HUES64 (cell line): ENCODE results near the gene PTPRD.

Experiments
- H3K27ac ChIP-seq: 2 replicates; pipeline ENCODE4 v1.7.0; 2013; ENCODE audit warnings: low read depth, low read length, inconsistent platforms
- H3K27me3 ChIP-seq: 2 replicates; pipeline ENCODE4 v1.6.1; 2013; ENCODE audit warnings: mild to moderate bottlenecking, low read length; ENCODE audit not compliant: insufficient read depth
- H3K36me3 ChIP-seq: 2 replicates; pipeline ENCODE4 v1.6.1; 2013; ENCODE audit warnings: mild to moderate bottlenecking, low read length; ENCODE audit not compliant: insufficient read depth
- H3K4me1 ChIP-seq: 2 replicates; pipeline ENCODE4 v1.6.1; 2013; ENCODE audit warnings: mild to moderate bottlenecking, low read length, moderate library complexity; ENCODE audit not compliant: insufficient read depth
- H3K4me3 ChIP-seq: 2 replicates; pipeline ENCODE4 v1.5.1; 2013; ENCODE audit warnings: mild to moderate bottlenecking, low read length, moderate library complexity
- H3K9ac ChIP-seq: 2 replicates; pipeline ENCODE4 v1.6.1; 2013; ENCODE audit warnings: mild to moderate bottlenecking, low read depth, low read length
- H3K9me3 ChIP-seq: 2 replicates; pipeline ENCODE4 v1.6.1; 2013; ENCODE audit warnings: low read depth, low read length; ENCODE audit not compliant: insufficient read depth
- WGBS: fragments of 150-250, 120-280 bp; methylation state at CpG from one replicate; pipeline ENCODE4 v1.1.7; 2013; ENCODE audit warnings: missing lambda C conversion rate; 5-methylcytosine and 5-hydroxymethylcytosine counted together

Gene PTPRD

DNA sequence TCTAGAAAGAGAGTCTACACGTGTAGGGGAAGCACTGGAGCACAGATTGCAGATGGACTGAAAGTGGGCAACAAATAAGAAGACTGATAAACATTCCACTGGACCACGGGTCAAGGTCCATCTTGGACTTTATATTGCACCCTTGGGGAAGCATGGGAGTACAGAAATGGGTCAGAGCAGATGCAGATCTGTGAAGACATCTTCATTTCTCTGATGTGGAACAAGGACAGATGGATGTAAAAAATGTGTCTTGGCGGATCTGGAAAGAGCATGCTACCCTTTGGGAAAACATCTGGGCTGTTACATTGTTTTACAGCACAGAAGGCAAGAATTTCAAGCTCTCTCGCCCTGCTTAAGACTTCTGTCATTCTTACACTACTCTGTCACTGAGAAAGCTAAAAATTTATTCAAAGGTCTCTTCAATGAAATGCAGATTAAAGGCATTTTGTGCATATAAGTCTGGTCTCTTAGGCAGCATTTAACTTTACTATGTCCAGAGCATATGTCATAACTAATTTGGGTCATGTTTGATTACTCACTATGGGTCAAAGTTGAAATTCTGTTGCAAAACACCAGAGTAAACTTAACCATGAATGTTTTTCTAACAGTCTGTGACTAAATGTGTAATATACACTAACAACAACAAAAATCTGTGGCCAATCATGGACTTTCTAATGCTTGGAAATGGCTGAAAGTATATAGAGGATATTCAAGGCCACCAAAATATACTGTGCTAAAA is 2056.9 kb downstream of the PTPRD start:
- whole genome bisulfite sequencing, result 92% methylated on average over 4 of the region's 4 CpGs
- Histone ChIP-seq H3K4me3 (no peak overlapping the region), H3K9me3 (no peaks in the 10 kb centered on the region), H3K27ac (no peak overlapping the region), H3K9ac (no peak overlapping the region), H3K4me1 (peaks cover 22% of the 10 kb centered on the region), H3K36me3 (no peaks in the 10 kb centered on the region), H3K27me3 (no peaks in the 10 kb centered on the region)

DNA sequence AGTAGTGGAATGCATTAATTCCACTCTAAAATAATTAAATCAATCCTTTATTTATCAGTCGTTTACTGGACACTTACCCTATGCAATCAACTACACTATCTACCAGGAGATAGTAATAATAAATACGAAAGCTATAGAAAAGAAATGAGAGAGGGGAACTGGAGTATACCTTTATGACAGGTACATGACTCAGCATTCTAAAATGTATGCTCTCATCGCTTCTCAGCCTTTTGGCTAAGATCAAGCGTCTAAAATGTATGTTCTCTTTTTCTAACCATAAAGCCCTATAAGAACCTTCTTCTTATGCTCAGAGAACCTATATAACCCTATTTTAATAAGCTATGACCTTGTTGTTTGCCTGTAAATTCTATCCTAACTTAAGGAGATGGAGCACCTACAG is 2059.4 kb downstream of the PTPRD start:
- no peaks in the 10 kb centered on the region for H3K27me3 ChIP-seq
- WGBS, result 90% methylated on average over 2 of the region's 4 CpGs
- no peak overlapping the region for H3K27ac ChIP-seq
- no peaks in the 10 kb centered on the region for H3K9me3 ChIP-seq
- no peaks in the 10 kb centered on the region for H3K36me3 ChIP-seq
- no peak overlapping the region for H3K4me3 ChIP-seq
- no peak overlapping the region for H3K9ac ChIP-seq
- peaks cover 5% of the 10 kb centered on the region; the same call in 1 of the 2 replicates for H3K4me1 ChIP-seq

DNA sequence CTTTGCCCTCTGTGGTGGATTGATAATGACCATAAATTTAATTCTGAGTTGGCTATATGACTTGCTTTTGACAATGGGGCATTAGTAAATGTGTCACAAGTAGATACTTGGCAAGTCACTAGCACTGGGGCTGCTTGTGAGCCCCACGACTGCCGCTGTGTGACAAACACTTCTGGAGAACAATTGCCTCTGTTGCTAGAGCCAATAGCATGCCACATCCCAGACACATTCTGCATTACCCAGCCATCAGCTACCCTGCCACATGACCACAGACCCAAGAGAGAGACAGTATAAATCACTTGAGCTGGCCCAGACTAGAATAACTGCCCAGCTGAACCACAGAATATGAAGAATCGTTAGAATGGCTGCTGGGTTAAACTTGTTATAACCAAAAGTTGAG is 2060.1 kb downstream of the PTPRD start:
- Histone ChIP-seq H3K27me3 (no peaks in the 10 kb centered on the region), H3K4me3 (no peak overlapping the region), H3K36me3 (no peaks in the 10 kb centered on the region), H3K9ac (no peak overlapping the region), H3K4me1 (no peaks in the 10 kb centered on the region), H3K27ac (no peak overlapping the region), H3K9me3 (no peaks in the 10 kb centered on the region)
- WGBS, result 94% methylated on average over 3 of the region's 3 CpGs

DNA sequence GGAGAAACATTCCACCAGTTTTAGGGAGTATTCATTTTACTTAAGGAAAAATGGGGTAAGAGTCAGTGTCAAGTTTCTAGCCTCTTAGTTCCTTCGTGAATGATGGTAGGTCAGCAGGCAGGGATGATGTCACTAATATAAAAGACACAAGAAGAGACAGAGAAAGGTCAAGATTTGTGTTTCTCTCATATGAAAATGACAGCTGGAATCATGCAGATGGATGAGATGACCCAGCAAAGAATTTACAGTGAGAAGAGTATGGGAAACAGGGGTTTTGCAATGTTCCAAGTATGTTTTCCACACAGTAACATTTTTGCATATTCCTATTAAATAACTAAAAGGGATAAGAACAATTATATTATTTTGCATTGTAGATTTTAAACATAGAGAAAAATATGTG is 2063.6 kb downstream of the PTPRD start:
- Histone ChIP-seq H3K36me3 (no peaks in the 10 kb centered on the region), H3K27ac (no peak overlapping the region), H3K27me3 (no peaks in the 10 kb centered on the region), H3K4me3 (no peak overlapping the region), H3K9me3 (no peaks in the 10 kb centered on the region), H3K9ac (no peak overlapping the region), H3K4me1 (no peaks in the 10 kb centered on the region)
- 87% methylated on average over 1 of the region's 1 CpG for WGBS

DNA sequence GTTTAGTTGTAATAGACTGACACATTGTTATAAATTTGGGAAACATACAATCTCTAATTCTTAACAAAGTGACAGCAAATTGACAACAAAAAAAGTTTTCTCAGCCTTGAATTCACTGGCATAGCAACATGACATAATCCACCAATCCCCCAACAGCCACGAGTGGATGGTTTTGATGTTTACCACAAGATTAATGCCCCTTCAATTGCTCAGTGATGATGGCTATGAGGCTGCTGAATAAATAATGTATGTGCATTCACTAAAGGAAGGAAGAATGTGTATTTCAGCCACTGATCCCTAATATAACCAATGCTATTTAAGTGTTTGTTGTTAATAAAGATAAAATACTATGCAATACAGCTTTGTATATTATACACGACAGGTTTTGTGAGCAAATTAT is 2069.6 kb downstream of the PTPRD start:
- WGBS, result 83% methylated on average over 1 of the region's 2 CpGs
- Histone ChIP-seq H3K9ac (no peak overlapping the region), H3K27me3 (no peaks in the 10 kb centered on the region), H3K36me3 (no peaks in the 10 kb centered on the region), H3K4me1 (no peaks in the 10 kb centered on the region), H3K27ac (no peak overlapping the region), H3K9me3 (no peaks in the 10 kb centered on the region; the same call in 1 of the 2 replicates), H3K4me3 (no peak overlapping the region)

DNA sequence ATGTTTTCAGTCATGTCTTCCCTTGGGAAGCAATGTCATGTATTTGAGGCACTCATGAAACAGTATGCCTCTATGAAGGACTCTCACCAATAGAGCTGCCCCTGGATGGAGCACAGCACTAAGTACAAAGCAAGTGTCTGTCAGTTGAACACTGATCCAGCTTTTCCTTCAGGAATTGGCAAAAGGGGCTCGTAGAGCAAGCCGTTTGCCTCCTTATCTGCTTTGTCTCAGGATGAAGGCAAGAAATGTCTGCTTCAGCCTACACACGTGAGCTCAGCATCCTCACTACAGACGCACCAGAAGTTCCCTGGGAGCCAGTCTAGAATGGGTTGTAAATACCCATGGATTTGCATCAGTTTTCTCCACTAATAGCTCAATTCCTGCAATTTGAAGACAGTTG is 2070.3 kb downstream of the PTPRD start:
- 97% methylated on average over 4 of the region's 4 CpGs for WGBS
- H3K4me3 ChIP-seq, result no peak overlapping the region
- H3K9me3 ChIP-seq, result no peaks in the 10 kb centered on the region; the same call in 1 of the 2 replicates
- H3K4me1 ChIP-seq, result no peaks in the 10 kb centered on the region
- H3K36me3 ChIP-seq, result no peaks in the 10 kb centered on the region
- H3K9ac ChIP-seq, result no peak overlapping the region
- H3K27ac ChIP-seq, result no peak overlapping the region
- H3K27me3 ChIP-seq, result no peaks in the 10 kb centered on the region

DNA sequence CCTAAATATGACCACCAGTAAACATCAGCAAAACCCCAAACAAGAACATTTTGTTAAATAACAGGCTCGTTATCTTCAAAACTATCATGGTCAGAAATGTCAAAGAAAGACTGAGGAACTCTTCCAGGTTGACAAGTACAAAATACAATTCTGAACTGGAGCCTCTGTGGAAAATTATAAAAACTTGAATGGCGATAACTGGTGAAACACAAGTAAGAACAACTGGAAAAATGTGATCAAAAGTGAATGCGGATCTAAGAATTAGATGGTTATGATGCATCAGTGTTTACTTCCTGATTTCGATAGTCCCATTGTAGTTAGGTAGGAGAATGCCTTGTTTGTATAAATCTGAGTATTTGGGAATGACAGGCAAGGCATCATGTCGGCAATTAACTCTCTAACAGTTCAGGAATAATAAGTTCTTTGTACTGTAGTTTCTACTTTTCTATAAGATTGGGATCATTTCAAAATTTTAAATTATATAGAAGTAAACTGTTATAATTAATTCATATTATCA is 2073.1 kb downstream of the PTPRD start:
- WGBS, result 95% methylated on average over 4 of the region's 5 CpGs
- Histone ChIP-seq H3K9ac (no peak overlapping the region), H3K27ac (no peak overlapping the region), H3K4me1 (0 out of 2 replicates have a peak, but pooled peaks cover 2% of the 10 kb centered on the region), H3K9me3 (no peaks in the 10 kb centered on the region; the same call in 1 of the 2 replicates), H3K4me3 (no peak overlapping the region), H3K36me3 (no peaks in the 10 kb centered on the region), H3K27me3 (no peaks in the 10 kb centered on the region)

DNA sequence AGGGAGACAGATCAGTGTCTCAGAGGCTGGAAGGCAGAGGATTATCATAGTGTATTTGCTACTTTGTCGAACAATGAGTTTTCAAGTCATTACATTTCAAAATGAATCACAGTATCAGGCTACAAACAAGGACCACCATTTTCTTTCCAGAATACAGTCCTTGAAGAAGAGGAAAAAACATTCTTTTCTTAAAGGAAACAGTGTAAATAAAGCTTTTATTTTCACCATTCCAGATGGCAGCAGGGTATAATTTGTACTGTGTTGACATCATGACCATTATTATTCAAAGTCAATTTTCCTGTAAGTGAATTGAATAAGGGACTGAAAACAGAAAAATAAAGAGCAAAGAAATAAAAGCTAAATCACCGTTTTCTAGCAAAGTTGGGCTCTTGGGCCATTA is 2076.0 kb downstream of the PTPRD start:
- no peak overlapping the region for H3K27ac ChIP-seq
- no peaks in the 10 kb centered on the region; the same call in 1 of the 2 replicates for H3K9me3 ChIP-seq
- no peaks in the 10 kb centered on the region for H3K27me3 ChIP-seq
- no peak overlapping the region for H3K4me3 ChIP-seq
- H3K36me3 ChIP-seq, result no peaks in the 10 kb centered on the region
- no peak overlapping the region for H3K9ac ChIP-seq
- peaks cover 13% of the 10 kb centered on the region for H3K4me1 ChIP-seq
- 100% methylated on average over 2 of the region's 2 CpGs for WGBS

DNA sequence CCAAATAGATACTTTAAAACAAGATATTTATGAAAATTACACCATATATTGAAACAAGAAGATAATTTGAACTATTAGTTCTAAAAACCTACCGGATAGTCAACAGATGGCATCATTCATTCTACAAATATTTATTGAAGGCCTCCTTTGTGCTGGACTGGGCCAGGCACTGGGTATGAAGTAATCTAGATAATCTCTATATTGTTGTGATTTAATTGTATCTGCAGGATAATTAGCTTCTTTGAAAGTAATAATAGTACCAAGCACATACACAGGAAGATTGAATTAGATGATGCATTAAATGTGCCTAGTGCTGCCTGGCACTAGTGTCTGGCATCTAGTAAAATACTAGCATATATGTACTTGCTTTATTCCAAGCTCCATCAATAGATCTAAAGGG is 2078.0 kb downstream of the PTPRD start:
- peaks cover 15% of the 10 kb centered on the region for H3K4me1 ChIP-seq
- no peak overlapping the region for H3K9ac ChIP-seq
- H3K4me3 ChIP-seq, result no peak overlapping the region
- no CpG with 5 or more reads among the region's 1 CpG for WGBS
- H3K27ac ChIP-seq, result no peak overlapping the region
- no peaks in the 10 kb centered on the region for H3K36me3 ChIP-seq
- H3K9me3 ChIP-seq, result no peaks in the 10 kb centered on the region; the same call in 1 of the 2 replicates
- H3K27me3 ChIP-seq, result no peaks in the 10 kb centered on the region

DNA sequence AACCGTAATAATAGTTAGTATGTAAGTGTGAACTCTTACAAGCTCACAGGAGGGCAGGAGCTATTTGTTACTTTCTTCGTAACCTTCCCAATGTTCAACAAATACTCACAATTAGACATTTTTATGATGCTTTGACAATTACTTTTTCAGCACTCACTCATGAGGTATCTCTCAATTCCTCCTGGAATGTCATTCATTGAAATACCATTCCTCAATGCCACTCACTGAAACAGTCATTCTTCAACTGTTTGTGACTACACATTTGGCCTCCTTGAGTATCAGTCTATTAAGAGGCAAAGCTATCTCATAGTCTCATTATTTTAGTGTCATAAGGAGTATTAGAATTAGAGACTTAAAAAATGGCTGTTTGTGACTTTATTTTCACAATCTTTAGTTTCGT is 2079.1 kb downstream of the PTPRD start:
- 100% methylated on average over 3 of the region's 3 CpGs for WGBS
- H3K27ac ChIP-seq, result no peak overlapping the region
- H3K4me1 ChIP-seq, result peaks cover 17% of the 10 kb centered on the region
- no peaks in the 10 kb centered on the region; the same call in 1 of the 2 replicates for H3K9me3 ChIP-seq
- H3K27me3 ChIP-seq, result no peaks in the 10 kb centered on the region
- no peak overlapping the region for H3K4me3 ChIP-seq
- no peaks in the 10 kb centered on the region for H3K36me3 ChIP-seq
- no peak overlapping the region for H3K9ac ChIP-seq

DNA sequence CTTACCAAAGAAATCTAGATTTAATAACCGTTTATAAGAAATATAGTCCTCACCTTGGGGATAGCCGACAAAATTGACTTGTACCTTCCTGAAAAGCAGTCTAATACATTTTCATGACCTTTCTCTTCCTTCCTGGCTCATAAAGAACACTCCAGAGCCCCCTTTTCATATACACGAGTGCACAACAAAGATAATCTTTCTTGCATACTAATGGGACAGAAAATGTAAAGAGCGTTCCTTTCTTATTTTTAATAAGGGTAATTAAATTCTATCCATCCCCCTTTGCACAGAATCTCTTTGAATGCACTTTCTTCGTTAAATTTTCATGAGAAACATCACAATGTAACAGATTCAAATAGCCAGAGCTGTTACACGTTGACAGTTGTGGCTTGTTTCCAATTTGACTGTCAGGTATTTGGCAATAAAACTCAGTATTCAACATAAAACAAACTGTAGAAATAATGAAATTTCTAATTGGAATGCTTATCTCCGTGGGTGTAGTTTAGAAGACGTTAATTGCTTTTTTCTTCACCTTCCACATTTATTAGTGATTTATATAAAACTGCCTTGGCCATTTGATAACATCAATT is 2080.9 kb downstream of the PTPRD start:
- no peaks in the 10 kb centered on the region for H3K27me3 ChIP-seq
- H3K9me3 ChIP-seq, result no peaks in the 10 kb centered on the region
- no peak overlapping the region for H3K27ac ChIP-seq
- 86% methylated on average over 4 of the region's 8 CpGs for whole genome bisulfite sequencing
- H3K4me1 ChIP-seq, result peaks cover 17% of the 10 kb centered on the region
- no peaks in the 10 kb centered on the region for H3K36me3 ChIP-seq
- H3K9ac ChIP-seq, result no peak overlapping the region
- no peak overlapping the region for H3K4me3 ChIP-seq
